Adrenal gland (tissue), 12 donors: Measurements from ENCODE around the gene CEP85. TPM values are rescaled to one million over a fixed set of nuclear protein-coding genes. Genes with fewer than 3 reads are reported as not detected.

Source experiments
- DNase-seq, 7 donors: peaks; one replicate each; pipeline ENCODE4 v3.0.0-alpha.2; 2019 to 2020
- H3K27ac ChIP-seq, 5 donors: fragments of 200-600 bp; sonication (generic) in 4 of 5; 1 replicate in 3 of 5; 2 replicates in 2 of 5; pipeline versions ENCODE4 v1.5.1 to v1.8.0; 2016 to 2020; ENCODE audit warnings: mild to moderate bottlenecking in 1 of 5
- H3K27me3 ChIP-seq: fragments of 200-600 bp; 2 replicates; pipeline ENCODE4 v1.8.0; 2021
- H3K36me3 ChIP-seq, 2 donors: fragments of 200-600 bp; replicated peaks in 1 of 2; 1 replicate in 1 of 2; 2 replicates in 1 of 2; pipeline versions ENCODE4 v1.5.1 to v1.8.0; 2018 to 2022
- H3K4me1 ChIP-seq, 2 donors: fragments of 200-600 bp; replicated peaks in 1 of 2; 1 replicate in 1 of 2; 2 replicates in 1 of 2; pipeline versions ENCODE4 v1.5.1 to v1.8.0; 2018 to 2021
- H3K4me3 ChIP-seq, 4 donors: fragments of 200-600 bp; sonication (generic) in 3 of 4; one replicate each; pipeline ENCODE4 v1.5.1; 2016 to 2018
- H3K9me3 ChIP-seq, 3 donors: fragments of 200-600 bp; sonication (generic) in 1 of 3; replicated peaks in 1 of 3; 1 replicate in 2 of 3; 2 replicates in 1 of 3; pipeline versions ENCODE4 v1.5.1 to v1.8.0; 2016 to 2021
- CTCF ChIP-seq, 6 experiments: fragments of 450-650 bp in 4 of 6; fragments of 200-600 bp in 2 of 6; sonication (generic) in 1 of 6; IDR thresholded peaks; 1 replicate in 5 of 6; 2 replicates in 1 of 6; pipeline versions ENCODE4 v1.5.1 to v1.8.0; 2016 to 2021; ENCODE audit warnings: antibody characterized with exemption in 6 of 6, mild to moderate bottlenecking in 2 of 6, moderate library complexity in 1 of 6
- POLR2A ChIP-seq, 2 donors: fragments of 450-650 bp; IDR thresholded peaks; one replicate each; pipeline ENCODE4 v1.6.1; 2017; ENCODE audit warnings: antibody characterized with exemption in 2 of 2, mild to moderate bottlenecking in 2 of 2, moderate library complexity in 1 of 2
- WGBS, 4 donors: extraction: QIAGEN DNeasy Blood & Tissue Kit in 2 of 4; methylation state at CpG; one replicate each; pipeline versions ENCODE4 v1.1.5 to v1.1.7; 2013 to 2017; 5-methylcytosine and 5-hydroxymethylcytosine counted together
- intact Hi-C, 2 donors: fragments of 100-400 bp; cut with DNase I; formaldehyde crosslinking; loops; one replicate each; pipeline versions ENCODE4 v1.14.1 to v1.15.0; 2022 to 2023
- polyA plus RNA-seq, 3 donors: library from polyadenylated mRNA; stranded (reverse); fragments of 200-250 nt in 2 of 3; fragments of 350-450 nt in 1 of 3; fragmentation: Illumina TruSeq in 1 of 3; extraction: RNeasy Lipid Tissue Mini Kit (QIAGEN cat#74804) in 1 of 3; gene quantifications; one replicate each; pipeline ENCODE4 v1.2.3, GENCODE V29; 2013 to 2014
- total RNA-seq, 9 donors: library from RNA; depleted of rRNA in 4 of 9; stranded (reverse); fragments of >200 nt in 4 of 9; fragments of 120-200 nt in 1 of 9; fragmentation: NEBNext Ultra II Directional in 1 of 9; extraction: Animal tissue kit (Norgen Biotek cat#: 25700) in 1 of 9; gene quantifications; one replicate each; pipeline versions ENCODE4 v1.1.0 to v1.2.4, GENCODE V29; 2013 to 2023
- donor health status: healthy with polysubstance abuse.
- donor health status: Bipolar disorder and iron deficiency.
- donor health status: DM: yes; HTN: yes; CAD: no.
- donor health status: DM: no; HTN: no; CAD: no.
- donor health status: DM: no; HTN: no; CAD: no.
- donor health status: DM: yes; HTN: yes; CAD: no.

CEP85 gene
- total and polyA plus RNA-seq, 12 donors, result 2.5 to 16.4 (median 5.8) TPM

- H3K36me3 ChIP-seq, result no peaks in the 10 kb centered on the region
- 88 to 96% (median 91%) methylated on average over 6 to 11 of the region's 11 CpGs for WGBS, 4 donors
- intact Hi-C loops, result no loop called here
- TF ChIP-seq POLR2A (IDR thresholded peaks at IDR 0.05), result no peak
- TF ChIP-seq CTCF (IDR thresholded peaks at IDR 0.05), result no peak
- no peak overlapping the region for H3K27ac ChIP-seq
- no peak overlapping the region for H3K4me3 ChIP-seq
- no peak for DNase-seq
- H3K4me1 ChIP-seq, result peaks cover 2 to 3% of the 10 kb centered on the region in 2 donors
- no peaks in the 10 kb centered on the region for H3K9me3 ChIP-seq
- H3K27me3 ChIP-seq, result no peaks in the 10 kb centered on the region
These were observed 66.7 kb downstream of the CEP85 start for GRCh38 chr1:26300578-26301275.

- 66 to 80% (median 75%) methylated on average over 5 to 8 of the region's 8 CpGs for WGBS, 4 donors
- intact Hi-C loops, result no loop called here
- Histone ChIP-seq H3K36me3 (no peaks in the 10 kb centered on the region), H3K9me3 (no peaks in the 10 kb centered on the region), H3K4me3 (no peak overlapping the region), H3K4me1 (peaks cover 4 to 9% of the 10 kb centered on the region in 2 donors), H3K27me3 (no peaks in the 10 kb centered on the region), H3K27ac (no peak overlapping the region)
- no peak for DNase-seq
- no peak for TF ChIP-seq POLR2A (IDR thresholded peaks at IDR 0.05)
- no peak for TF ChIP-seq CTCF (IDR thresholded peaks at IDR 0.05)
These were observed 68.9 kb downstream of the CEP85 start for GRCh38 chr1:26302733-26303405.

- H3K27ac ChIP-seq, result peak overlapping the region in 2 of 5 donors; percentile 50 to 63
- peak overlapping the region; percentile 9 to 75 (median 46) for H3K4me3 ChIP-seq
- H3K27me3 ChIP-seq, result no peaks in the 10 kb centered on the region
- no peaks in the 10 kb centered on the region for H3K9me3 ChIP-seq
- peaks cover 4 to 9% of the 10 kb centered on the region in 2 donors for H3K4me1 ChIP-seq
- DNase-seq, result no peak
- 26 to 38% (median 30%) methylated on average over 8 of the region's 8 CpGs for WGBS, 4 donors
- intact Hi-C loops, result no loop called here
- no peaks in the 10 kb centered on the region for H3K36me3 ChIP-seq
- no peak for TF ChIP-seq POLR2A (IDR thresholded peaks at IDR 0.05)
- no peak for TF ChIP-seq CTCF (IDR thresholded peaks at IDR 0.05)
These were observed 71.8 kb downstream of the CEP85 start for GRCh38 chr1:26305667-26306289.
